Right atrium auricular region (tissue), 2 donors: Measurements from ENCODE around the gene GRIK5. TPM values are rescaled to one million over a fixed set of nuclear protein-coding genes. Genes with fewer than 3 reads are reported as not detected.

Source experiments
- DNase-seq: peaks from one replicate; pipeline ENCODE4 v3.0.0-alpha.2; 2019; ENCODE audit warnings: low spot score
- H3K27ac ChIP-seq, 2 donors: fragments of 200-600 bp; sonication (generic); 1 replicate in 1 of 2; 2 replicates in 1 of 2; pipeline ENCODE4 v1.5.1; 2016 to 2019
- H3K27me3 ChIP-seq, 2 donors: fragments of 200-600 bp; sonication (generic); one replicate each; pipeline versions ENCODE4 v1.5.1 to v1.6.0; 2017 to 2019
- H3K36me3 ChIP-seq: fragments of 200-600 bp; sonication (generic); one replicate; pipeline ENCODE4 v1.5.1; 2016
- H3K4me1 ChIP-seq, 2 donors: fragments of 200-600 bp; sonication (generic); one replicate each; pipeline versions ENCODE4 v1.5.1 to v1.6.0; 2017 to 2019
- H3K4me3 ChIP-seq, 2 donors: fragments of 200-600 bp; sonication (generic); 1 replicate in 1 of 2; 2 replicates in 1 of 2; pipeline ENCODE4 v1.5.1; 2017 to 2019; ENCODE audit warnings: mild to moderate bottlenecking in 1 of 2, moderate library complexity in 1 of 2
- H3K9me3 ChIP-seq, 2 donors: fragments of 200-600 bp; sonication (generic); one replicate each; pipeline ENCODE4 v1.5.1; 2019
- CTCF ChIP-seq, 2 donors: fragments of 200-600 bp; sonication (generic); IDR thresholded peaks; one replicate each; pipeline ENCODE4 v1.5.1; 2019; ENCODE audit warnings: antibody characterized with exemption in 2 of 2
- total RNA-seq, 2 donors: library from RNA; depleted of rRNA; stranded (reverse); fragments of >200 nt; gene quantifications; one replicate each; pipeline ENCODE4 v1.1.0, GENCODE V29; 2016

The GRIK5 gene
- total RNA-seq, 2 donors from 2014 or later, result 8.1 to 17.1 TPM

GRCh38 chr19:42093505-42093904, 23.5 kb upstream of the GRIK5 start:
- Histone ChIP-seq H3K4me1 (peaks cover 0 to 15% of the 10 kb centered on the region in 2 donors), H3K27ac (no peak overlapping the region), H3K27me3 (peaks cover 0 to 6% of the 10 kb centered on the region in 2 donors), H3K36me3 (no peaks in the 10 kb centered on the region), H3K4me3 (no peak overlapping the region), H3K9me3 (no peaks in the 10 kb centered on the region)
- no peak for DNase-seq
- TF ChIP-seq CTCF (IDR thresholded peaks at IDR 0.05), result no peak

GRCh38 chr19:42092350-42092749, 22.3 kb upstream of the GRIK5 start:
- TF ChIP-seq CTCF (IDR thresholded peaks at IDR 0.05), result peak; percentile 15 to 56
- no peak for DNase-seq
- Histone ChIP-seq H3K4me3 (no peak overlapping the region), H3K4me1 (peaks cover 0 to 20% of the 10 kb centered on the region in 2 donors), H3K27ac (no peak overlapping the region), H3K27me3 (peaks cover 0 to 6% of the 10 kb centered on the region in 2 donors), H3K9me3 (no peaks in the 10 kb centered on the region), H3K36me3 (no peaks in the 10 kb centered on the region)

- H3K27ac ChIP-seq, result no peak overlapping the region
- TF ChIP-seq CTCF (IDR thresholded peaks at IDR 0.05), result no peak
Measured at GRCh38 chr19:42091742-42092141, 21.7 kb upstream of the GRIK5 start.

GRCh38 chr19:42091300-42091699, 21.3 kb upstream of the GRIK5 start:
- peaks cover 0 to 20% of the 10 kb centered on the region in 2 donors for H3K4me1 ChIP-seq
- no peak for TF ChIP-seq CTCF (IDR thresholded peaks at IDR 0.05)
- no peaks in the 10 kb centered on the region for H3K36me3 ChIP-seq
- H3K27me3 ChIP-seq, result peaks cover 0 to 6% of the 10 kb centered on the region in 2 donors
- H3K9me3 ChIP-seq, result no peaks in the 10 kb centered on the region
- no peak overlapping the region for H3K27ac ChIP-seq
- DNase-seq, result no peak
- H3K4me3 ChIP-seq, result no peak overlapping the region

More at GRCh38 chr19:42091742-42092141, 21.7 kb upstream of the GRIK5 start:
- H3K4me3 ChIP-seq, result no peak overlapping the region
- peaks cover 0 to 6% of the 10 kb centered on the region in 2 donors for H3K27me3 ChIP-seq
- no peak for DNase-seq
- H3K4me1 ChIP-seq, result peaks cover 0 to 20% of the 10 kb centered on the region in 2 donors
- no peaks in the 10 kb centered on the region for H3K9me3 ChIP-seq
- H3K36me3 ChIP-seq, result no peaks in the 10 kb centered on the region

- TF ChIP-seq CTCF (IDR thresholded peaks at IDR 0.05), result no peak
- DNase-seq, result no peak
- Histone ChIP-seq H3K9me3 (no peaks in the 10 kb centered on the region), H3K4me1 (peaks cover 0 to 15% of the 10 kb centered on the region in 2 donors), H3K4me3 (no peak overlapping the region), H3K27me3 (peaks cover 0 to 2% of the 10 kb centered on the region in 2 donors), H3K27ac (no peak overlapping the region), H3K36me3 (no peaks in the 10 kb centered on the region)
Measured at GRCh38 chr19:42090672-42091071, 20.7 kb upstream of the GRIK5 start.

- H3K27ac ChIP-seq, result no peak overlapping the region
- H3K27me3 ChIP-seq, result no peaks in the 10 kb centered on the region
- H3K36me3 ChIP-seq, result no peaks in the 10 kb centered on the region
- no peak overlapping the region for H3K4me3 ChIP-seq
- TF ChIP-seq CTCF (IDR thresholded peaks at IDR 0.05), result no peak
- H3K4me1 ChIP-seq, result peaks cover 0 to 14% of the 10 kb centered on the region in 2 donors
- DNase-seq, result no peak
- no peaks in the 10 kb centered on the region for H3K9me3 ChIP-seq
Measured at GRCh38 chr19:42089772-42090171, 19.8 kb upstream of the GRIK5 start.
